SK-N-SH treated with all-trans-retinoic acid at 6 μM for 48 hours (cell line): ENCODE results near the gene LDLRAD2.
"Not testable (repeated sequence)": the region's sequence is repeated elsewhere in the genome, so short reads cannot be mapped to it uniquely, and the experiment has no call there.

ENCODE experiments used
- ISL1 ChIP-seq: fragments of 250-450 bp; sonication (Bioruptor Pico); IDR thresholded peaks from 2 replicates; pipeline ENCODE4 v2.1.2; 2022; ENCODE audit warnings: mild to moderate bottlenecking, moderate library complexity
- PPARA ChIP-seq: fragments of 250-450 bp; sonication (Bioruptor Pico); IDR thresholded peaks from 2 replicates; pipeline ENCODE4 v1.5.0; 2020; ENCODE audit warnings: mild to moderate bottlenecking, borderline replicate concordance
- RARB ChIP-seq: fragments of 250-450 bp; sonication (Bioruptor Pico); IDR thresholded peaks from 2 replicates; pipeline ENCODE4 v1.8.0; 2021; ENCODE audit warnings: mild to moderate bottlenecking, moderate library complexity
- ZNF565 ChIP-seq: fragments of 450-650 bp; formaldehyde crosslinking; conservative IDR thresholded peaks from 2 replicates; pipeline ENCODE4 v1.5.0; 2020; ENCODE audit warnings: low read depth, mild to moderate bottlenecking, moderate library complexity
- TF ChIP-seq, protein P1 (sequence below): fragments of 250-450 bp; sonication (Bioruptor Pico); IDR thresholded peaks from 2 replicates; pipeline ENCODE4 v1.5.1; 2021; ENCODE audit warnings: mild to moderate bottlenecking, moderate library complexity

DNA sequence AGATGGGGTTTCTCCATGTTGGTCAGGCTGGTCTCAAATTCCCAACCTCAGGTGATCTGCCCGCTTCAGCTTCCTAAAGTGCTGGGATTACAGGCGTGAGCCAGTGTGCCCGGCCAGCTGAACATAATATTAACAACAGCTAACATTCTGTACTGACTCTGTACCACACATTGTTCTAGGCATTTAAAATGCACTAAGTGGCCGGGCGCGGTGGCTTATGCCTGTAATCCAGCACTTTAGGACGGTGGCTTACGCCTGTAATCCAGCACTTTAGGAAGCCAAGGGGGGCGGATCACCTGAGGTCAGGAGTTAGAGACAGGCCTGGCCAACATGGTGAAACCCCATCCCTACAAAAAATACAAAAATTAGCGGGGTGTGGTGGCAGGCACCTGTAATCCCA, 14.6 kb downstream of the LDLRAD2 start:
- TF ChIP-seq, protein P1, sequence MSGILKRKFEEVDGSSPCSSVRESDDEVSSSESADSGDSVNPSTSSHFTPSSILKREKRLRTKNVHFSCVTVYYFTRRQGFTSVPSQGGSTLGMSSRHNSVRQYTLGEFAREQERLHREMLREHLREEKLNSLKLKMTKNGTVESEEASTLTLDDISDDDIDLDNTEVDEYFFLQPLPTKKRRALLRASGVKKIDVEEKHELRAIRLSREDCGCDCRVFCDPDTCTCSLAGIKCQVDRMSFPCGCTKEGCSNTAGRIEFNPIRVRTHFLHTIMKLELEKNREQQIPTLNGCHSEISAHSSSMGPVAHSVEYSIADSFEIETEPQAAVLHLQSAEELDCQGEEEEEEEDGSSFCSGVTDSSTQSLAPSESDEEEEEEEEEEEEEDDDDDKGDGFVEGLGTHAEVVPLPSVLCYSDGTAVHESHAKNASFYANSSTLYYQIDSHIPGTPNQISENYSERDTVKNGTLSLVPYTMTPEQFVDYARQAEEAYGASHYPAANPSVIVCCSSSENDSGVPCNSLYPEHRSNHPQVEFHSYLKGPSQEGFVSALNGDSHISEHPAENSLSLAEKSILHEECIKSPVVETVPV: not testable (repeated sequence)
- TF ChIP-seq ZNF565 (CRISPR knock-in tag); PPARA (CRISPR knock-in tag); RARB; ISL1: not testable (repeated sequence)
